Renal pelvis (tissue), 3 donors: ENCODE data around the gene DNAAF8. TPM values are rescaled to one million over a fixed set of nuclear protein-coding genes. Genes with fewer than 3 reads are reported as not detected.

Source experiments
- polyA plus RNA-seq, 3 donors: library from polyadenylated mRNA; unstranded; fragments of 120-200 nt; gene quantifications; one replicate each; pipeline ENCODE4 v1.2.1, GENCODE V29; 2013; ENCODE audit not compliant: insufficient read length in 3 of 3

The DNAAF8 gene
- polyA plus RNA-seq, 3 donors: 2.4 to 3.0 (median 2.6) TPM

Other genes with a start within 250 kb of the DNAAF8 start
- gene CDIP1, start 195.8 kb upstream of the DNAAF8 start, polyA plus RNA-seq: 10 to 100 TPM; 32.3 to 35.9 (median 32.6) TPM
- under 1 TPM; 0.28 to 0.40 (median 0.38) TPM for gene C16orf96, start 178.2 kb upstream of the DNAAF8 start, polyA plus RNA-seq
- gene UBALD1, start 119.6 kb upstream of the DNAAF8 start, polyA plus RNA-seq: 10 to 100 TPM; 23.4 to 28.5 (median 23.9) TPM
- gene MGRN1, start 109.7 kb upstream of the DNAAF8 start, polyA plus RNA-seq: 10 to 100 TPM; 52.3 to 70.1 (median 63.2) TPM
- gene NUDT16L1, start 41.0 kb upstream of the DNAAF8 start, polyA plus RNA-seq: 10 to 100 TPM; 46.2 to 55.8 (median 55.0) TPM
- gene ANKS3, start 266 bp upstream of the DNAAF8 start, polyA plus RNA-seq: 10 to 100 TPM; 24.1 to 37.1 (median 35.4) TPM
- 10 to 100 TPM; 17.2 to 24.1 (median 18.2) TPM for gene ZNF500, start 32.6 kb downstream of the DNAAF8 start, polyA plus RNA-seq
- 10 to 100 TPM in 1 of 3 donors, not detected in 2; 12.0 TPM for gene SEPTIN12, start 53.8 kb downstream of the DNAAF8 start, polyA plus RNA-seq
- 10 to 100 TPM in 2 of 3 donors, 1 to 10 TPM in 1; 6.0 to 12.8 (median 10.9) TPM for gene SMIM22, start 60.8 kb downstream of the DNAAF8 start, polyA plus RNA-seq
- gene ROGDI, start 68.1 kb downstream of the DNAAF8 start, polyA plus RNA-seq: 10 to 100 TPM; 22.7 to 45.1 (median 32.9) TPM
- 100 to 1,000 TPM in 2 of 3 donors, 10 to 100 TPM in 1; 89.9 to 161 (median 123) TPM for gene GLYR1, start 112.8 kb downstream of the DNAAF8 start, polyA plus RNA-seq
- gene UBN1, start 112.9 kb downstream of the DNAAF8 start, polyA plus RNA-seq: 10 to 100 TPM; 33.9 to 41.4 (median 41.0) TPM
- gene PPL, start 202.6 kb downstream of the DNAAF8 start, polyA plus RNA-seq: 10 to 100 TPM; 31.5 to 44.2 (median 33.5) TPM
- gene SEC14L5, start 223.8 kb downstream of the DNAAF8 start, polyA plus RNA-seq: under 1 TPM; 0.16 to 0.54 (median 0.16) TPM